ENCODE results near the gene NLRC5.

NLRC5 gene

GRCh38 chr16:57016831-57017230 lies 27.5 kb downstream of the NLRC5 start:
- TF ChIP-seq BACH2 (CRISPR knock-in tag; IDR thresholded peaks at IDR 0.05; ENCODE audit: borderline replicate concordance) = no peak
- TF ChIP-seq CREB5 (CRISPR knock-in tag; IDR thresholded peaks at IDR 0.05; ENCODE audit: low read depth) = no peak
- no peak for TF ChIP-seq PPARA (CRISPR knock-in tag; IDR thresholded peaks at IDR 0.05; ENCODE audit: borderline replicate concordance)
- TF ChIP-seq SNAI2 (CRISPR knock-in tag; IDR thresholded peaks at IDR 0.05) = no peak
- TF ChIP-seq ISL1 (CRISPR knock-in tag; IDR thresholded peaks at IDR 0.05) = no peak
- TF ChIP-seq ZFP30 (CRISPR knock-in tag; IDR thresholded peaks at IDR 0.05) = no peak
- TF ChIP-seq ESRRG (CRISPR knock-in tag; IDR thresholded peaks at IDR 0.05) = no peak
- no peak for TF ChIP-seq ARNTL (CRISPR knock-in tag; IDR thresholded peaks at IDR 0.05; ENCODE audit: borderline replicate concordance, low read depth)
- no peak for TF ChIP-seq TOX (CRISPR knock-in tag; IDR thresholded peaks at IDR 0.05; ENCODE audit: borderline replicate concordance)
- TF ChIP-seq CSDC2 (CRISPR knock-in tag; IDR thresholded peaks at IDR 0.05) = no peak
- TF ChIP-seq, protein P1, sequence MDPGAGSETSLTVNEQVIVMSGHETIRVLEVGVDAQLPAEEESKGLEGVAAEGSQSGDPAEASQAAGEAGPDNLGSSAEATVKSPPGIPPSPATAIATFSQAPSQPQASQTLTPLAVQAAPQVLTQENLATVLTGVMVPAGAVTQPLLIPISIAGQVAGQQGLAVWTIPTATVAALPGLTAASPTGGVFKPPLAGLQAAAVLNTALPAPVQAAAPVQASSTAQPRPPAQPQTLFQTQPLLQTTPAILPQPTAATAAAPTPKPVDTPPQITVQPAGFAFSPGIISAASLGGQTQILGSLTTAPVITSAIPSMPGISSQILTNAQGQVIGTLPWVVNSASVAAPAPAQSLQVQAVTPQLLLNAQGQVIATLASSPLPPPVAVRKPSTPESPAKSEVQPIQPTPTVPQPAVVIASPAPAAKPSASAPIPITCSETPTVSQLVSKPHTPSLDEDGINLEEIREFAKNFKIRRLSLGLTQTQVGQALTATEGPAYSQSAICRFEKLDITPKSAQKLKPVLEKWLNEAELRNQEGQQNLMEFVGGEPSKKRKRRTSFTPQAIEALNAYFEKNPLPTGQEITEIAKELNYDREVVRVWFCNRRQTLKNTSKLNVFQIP (CRISPR knock-in tag; IDR thresholded peaks at IDR 0.05; ENCODE audit: borderline replicate concordance, low read depth) = no peak
- TF ChIP-seq, protein P2, sequence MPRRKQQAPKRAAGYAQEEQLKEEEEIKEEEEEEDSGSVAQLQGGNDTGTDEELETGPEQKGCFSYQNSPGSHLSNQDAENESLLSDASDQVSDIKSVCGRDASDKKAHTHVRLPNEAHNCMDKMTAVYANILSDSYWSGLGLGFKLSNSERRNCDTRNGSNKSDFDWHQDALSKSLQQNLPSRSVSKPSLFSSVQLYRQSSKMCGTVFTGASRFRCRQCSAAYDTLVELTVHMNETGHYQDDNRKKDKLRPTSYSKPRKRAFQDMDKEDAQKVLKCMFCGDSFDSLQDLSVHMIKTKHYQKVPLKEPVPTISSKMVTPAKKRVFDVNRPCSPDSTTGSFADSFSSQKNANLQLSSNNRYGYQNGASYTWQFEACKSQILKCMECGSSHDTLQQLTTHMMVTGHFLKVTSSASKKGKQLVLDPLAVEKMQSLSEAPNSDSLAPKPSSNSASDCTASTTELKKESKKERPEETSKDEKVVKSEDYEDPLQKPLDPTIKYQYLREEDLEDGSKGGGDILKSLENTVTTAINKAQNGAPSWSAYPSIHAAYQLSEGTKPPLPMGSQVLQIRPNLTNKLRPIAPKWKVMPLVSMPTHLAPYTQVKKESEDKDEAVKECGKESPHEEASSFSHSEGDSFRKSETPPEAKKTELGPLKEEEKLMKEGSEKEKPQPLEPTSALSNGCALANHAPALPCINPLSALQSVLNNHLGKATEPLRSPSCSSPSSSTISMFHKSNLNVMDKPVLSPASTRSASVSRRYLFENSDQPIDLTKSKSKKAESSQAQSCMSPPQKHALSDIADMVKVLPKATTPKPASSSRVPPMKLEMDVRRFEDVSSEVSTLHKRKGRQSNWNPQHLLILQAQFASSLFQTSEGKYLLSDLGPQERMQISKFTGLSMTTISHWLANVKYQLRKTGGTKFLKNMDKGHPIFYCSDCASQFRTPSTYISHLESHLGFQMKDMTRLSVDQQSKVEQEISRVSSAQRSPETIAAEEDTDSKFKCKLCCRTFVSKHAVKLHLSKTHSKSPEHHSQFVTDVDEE (CRISPR knock-in tag; IDR thresholded peaks at IDR 0.05) = no peak
- TF ChIP-seq ZFP3 (CRISPR knock-in tag; IDR thresholded peaks at IDR 0.05) = no peak
- no peak for TF ChIP-seq ZC3H10 (CRISPR knock-in tag; IDR thresholded peaks at IDR 0.05)
- TF ChIP-seq GLIS3 (CRISPR knock-in tag; IDR thresholded peaks at IDR 0.05) = no peak
- no peak for TF ChIP-seq TCF4 (CRISPR knock-in tag; IDR thresholded peaks at IDR 0.05; ENCODE audit: borderline replicate concordance)
- ATAC-seq = no peak

DNA sequence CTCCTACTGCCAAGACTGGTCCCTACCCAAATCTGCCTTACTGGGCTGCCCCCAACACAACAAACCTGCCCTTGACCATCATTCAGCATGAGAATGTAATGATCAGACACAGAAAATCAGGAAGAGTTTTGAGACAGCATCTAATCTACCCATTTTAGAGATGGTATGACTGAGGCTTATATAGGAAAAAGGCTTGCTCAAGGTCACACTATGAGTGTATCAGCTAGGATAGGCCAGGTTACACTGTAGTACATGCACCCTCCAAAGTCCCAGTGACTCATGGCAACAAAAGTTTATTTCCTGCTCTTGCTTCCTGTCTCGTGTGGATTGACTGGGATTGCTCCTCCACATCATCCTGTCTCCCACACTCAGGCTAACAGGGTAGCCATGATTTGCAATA lies 27.9 kb downstream of the NLRC5 start:
- ATAC-seq = no peak
- no peak for TF ChIP-seq ZNF70 (CRISPR knock-in tag; IDR thresholded peaks at IDR 0.05)
- no peak for TF ChIP-seq ZNF8 (CRISPR knock-in tag; IDR thresholded peaks at IDR 0.05)
- TF ChIP-seq TOX (CRISPR knock-in tag; IDR thresholded peaks at IDR 0.05; ENCODE audit: borderline replicate concordance) = no peak
- no peak for TF ChIP-seq ISL1 (CRISPR knock-in tag; IDR thresholded peaks at IDR 0.05)
- no peak for TF ChIP-seq ZFP30 (CRISPR knock-in tag; IDR thresholded peaks at IDR 0.05)
- TF ChIP-seq, protein P1 (CRISPR knock-in tag; IDR thresholded peaks at IDR 0.05; ENCODE audit: borderline replicate concordance, low read depth) = no peak
- no peak for TF ChIP-seq ZFP3 (CRISPR knock-in tag; IDR thresholded peaks at IDR 0.05)
- TF ChIP-seq CREB5 (CRISPR knock-in tag; IDR thresholded peaks at IDR 0.05; ENCODE audit: low read depth) = no peak
- no peak for TF ChIP-seq ZC3H10 (CRISPR knock-in tag; IDR thresholded peaks at IDR 0.05)
- TF ChIP-seq GLIS3 (CRISPR knock-in tag; IDR thresholded peaks at IDR 0.05) = no peak
- no peak for TF ChIP-seq ESRRG (CRISPR knock-in tag; IDR thresholded peaks at IDR 0.05)
- no peak for TF ChIP-seq SNAI2 (CRISPR knock-in tag; IDR thresholded peaks at IDR 0.05)
- TF ChIP-seq CSRNP3 (CRISPR knock-in tag; IDR thresholded peaks at IDR 0.05) = no peak
- TF ChIP-seq CSDC2 (CRISPR knock-in tag; IDR thresholded peaks at IDR 0.05) = no peak
- no peak for TF ChIP-seq RARB (CRISPR knock-in tag; IDR thresholded peaks at IDR 0.05)

All from SK-N-SH treated with all-trans-retinoic acid at 6 μM for 48 hours (cell line).